Retinal pigment epithelial cell (primary cell): ENCODE results near the gene RNF217.

Source experiments
- DNase-seq: peaks from one replicate; pipeline ENCODE4 v3.0.0-alpha.2; 2010; ENCODE audit warnings: low read depth
- H3K4me3 ChIP-seq: 2 replicates; pipeline ENCODE4 v1.5.1; 2011; ENCODE audit warnings: mild to moderate bottlenecking, low read length, control low read depth, moderate library complexity
- CTCF ChIP-seq: conservative IDR thresholded peaks from 2 replicates; pipeline ENCODE4 v1.5.1; 2011; ENCODE audit warnings: low read depth, low read length, control low read depth, inconsistent platforms

RNF217 gene

GRCh38 chr6:125111219-125111983 is 149.2 kb downstream of the RNF217 start:
- H3K4me3 ChIP-seq = no peak overlapping the region
- DNase-seq = no peak
- no peak for TF ChIP-seq CTCF

- no peak for TF ChIP-seq CTCF
- no peak overlapping the region for H3K4me3 ChIP-seq
- no peak for DNase-seq
Measured at GRCh38 chr6:125112934-125113333, 150.7 kb downstream of the RNF217 start.

- DNase-seq = no peak
- no peak overlapping the region for H3K4me3 ChIP-seq
- TF ChIP-seq CTCF = peak; percentile 87
Measured at GRCh38 chr6:125114248-125114858, 152.1 kb downstream of the RNF217 start.

- no peak for DNase-seq
- TF ChIP-seq CTCF = no peak
Measured at GRCh38 chr6:125116170-125116569, 153.9 kb downstream of the RNF217 start.

GRCh38 chr6:125116710-125117109 is 154.5 kb downstream of the RNF217 start:
- no peak overlapping the region for H3K4me3 ChIP-seq
- DNase-seq = no peak
- no peak for TF ChIP-seq CTCF

More at GRCh38 chr6:125116170-125116569, 153.9 kb downstream of the RNF217 start:
- no peak overlapping the region for H3K4me3 ChIP-seq

- TF ChIP-seq CTCF = no peak
- no peak for DNase-seq
- H3K4me3 ChIP-seq = no peak overlapping the region
Measured at GRCh38 chr6:125117818-125118217, 155.6 kb downstream of the RNF217 start.
